A673 (cell line): Measurements from ENCODE around the gene MEX3C.

ENCODE experiments used
- EZH2 ChIP-seq: fragments of 200-600 bp; sonication (generic); IDR thresholded peaks from 2 replicates; pipeline ENCODE4 v1.6.1; 2017; ENCODE audit warnings: borderline replicate concordance, low read depth, mild to moderate bottlenecking, mixed read lengths, antibody characterized with exemption, low read length; ENCODE audit not compliant: poor library complexity, severe bottlenecking
- TF ChIP-seq, protein P1 (sequence below): fragments of 300-800, 200-600 bp; sonication (generic); conservative IDR thresholded peaks from 2 replicates; pipeline ENCODE4 v1.5.1; 2017; ENCODE audit warnings: low read depth, mild to moderate bottlenecking, antibody characterized with exemption, low read length, moderate library complexity, mixed read lengths

DNA sequence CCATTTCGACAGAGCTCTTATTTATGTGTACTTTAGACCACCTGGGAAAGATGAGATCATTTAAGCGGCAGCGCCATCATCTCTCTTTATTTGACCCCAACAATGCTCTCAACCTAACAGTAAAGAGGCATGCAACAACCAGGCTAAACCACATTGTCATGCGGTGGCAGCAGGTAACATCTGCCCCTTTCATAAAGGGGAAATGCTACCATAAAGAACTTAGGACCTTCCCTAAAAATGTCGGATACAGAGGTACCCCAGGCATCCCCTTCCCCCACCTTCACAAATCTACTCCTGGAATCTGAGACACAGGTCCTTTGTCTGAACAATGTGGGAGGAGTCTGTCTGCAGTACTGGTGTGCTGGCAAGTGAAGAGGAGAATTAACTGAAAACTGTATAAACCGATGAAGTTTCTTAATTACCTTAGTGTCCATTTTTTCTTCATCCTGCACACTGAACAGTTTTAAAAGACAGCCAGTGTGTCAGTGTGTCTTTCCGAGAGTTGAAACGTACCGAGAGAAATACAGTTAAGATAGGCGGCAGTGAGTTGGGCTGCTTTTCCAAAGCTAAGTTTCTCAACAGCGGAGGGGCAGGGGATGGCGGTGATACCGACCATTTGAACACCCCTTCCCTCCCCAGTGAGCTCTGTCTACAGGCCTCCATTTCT lies 1.9 kb downstream of the MEX3C start:
- TF ChIP-seq, protein P1, sequence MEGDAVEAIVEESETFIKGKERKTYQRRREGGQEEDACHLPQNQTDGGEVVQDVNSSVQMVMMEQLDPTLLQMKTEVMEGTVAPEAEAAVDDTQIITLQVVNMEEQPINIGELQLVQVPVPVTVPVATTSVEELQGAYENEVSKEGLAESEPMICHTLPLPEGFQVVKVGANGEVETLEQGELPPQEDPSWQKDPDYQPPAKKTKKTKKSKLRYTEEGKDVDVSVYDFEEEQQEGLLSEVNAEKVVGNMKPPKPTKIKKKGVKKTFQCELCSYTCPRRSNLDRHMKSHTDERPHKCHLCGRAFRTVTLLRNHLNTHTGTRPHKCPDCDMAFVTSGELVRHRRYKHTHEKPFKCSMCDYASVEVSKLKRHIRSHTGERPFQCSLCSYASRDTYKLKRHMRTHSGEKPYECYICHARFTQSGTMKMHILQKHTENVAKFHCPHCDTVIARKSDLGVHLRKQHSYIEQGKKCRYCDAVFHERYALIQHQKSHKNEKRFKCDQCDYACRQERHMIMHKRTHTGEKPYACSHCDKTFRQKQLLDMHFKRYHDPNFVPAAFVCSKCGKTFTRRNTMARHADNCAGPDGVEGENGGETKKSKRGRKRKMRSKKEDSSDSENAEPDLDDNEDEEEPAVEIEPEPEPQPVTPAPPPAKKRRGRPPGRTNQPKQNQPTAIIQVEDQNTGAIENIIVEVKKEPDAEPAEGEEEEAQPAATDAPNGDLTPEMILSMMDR: no peak
- no peak for TF ChIP-seq EZH2
